IMR-90 (cell line): ENCODE results near the gene AHDC1. TPM values are rescaled to one million over a fixed set of nuclear protein-coding genes. Genes with fewer than 3 reads are reported as not detected.

Experiments used
- ATAC-seq: fragments of 200-7000 bp; cut with Tn5 transposase; 2 replicates; pipeline ENCODE4 v1.9.1; 2020; ENCODE audit warnings: low read depth, mild to moderate bottlenecking, moderate library complexity
- BruUV-seq: library from RNA; stranded (reverse); fragments of 400-500 nt; replicated peaks from 2 replicates; lab custom pipeline; 2021; lab: Mats Ljungman, UMichigan
- CTCF ChIA-PET: fragments of 300-600 bp; formaldehyde crosslinking; extraction: SDS; loops from one replicate; lab custom pipeline; 2021; ENCODE audit warnings: antibody characterized with exemption; lab: Yijun Ruan, JAX
- POLR2A ChIA-PET: fragments of 300-600 bp; sonication (Branson Sonifier 250); formaldehyde crosslinking; loops from one replicate; lab custom pipeline; 2022; ENCODE audit warnings: antibody characterized with exemption; ENCODE audit not compliant: unreplicated experiment; lab: Charles Lee
- DNase-seq: peaks from one replicate; pipeline ENCODE4 v3.0.0; 2013
- H2AFZ ChIP-seq: replicated peaks from 2 replicates; pipeline ENCODE3; 2013; ENCODE audit warnings: low read length, mild to moderate bottlenecking; ENCODE audit not compliant: poor library complexity
- H2AK5ac ChIP-seq: 2 replicates; pipeline ENCODE4 v1.6.1; 2013; ENCODE audit warnings: low read depth, low read length, inconsistent platforms
- H2AK9ac ChIP-seq: replicated peaks from 2 replicates; pipeline ENCODE3; 2013; ENCODE audit warnings: mild to moderate bottlenecking, low read depth, low read length, moderate library complexity; ENCODE audit not compliant: poor library complexity
- H2BK120ac ChIP-seq: 2 replicates; pipeline ENCODE4 v1.6.1; 2013; ENCODE audit warnings: low read depth, low read length, inconsistent platforms
- H2BK15ac ChIP-seq: 3 replicates; pipeline ENCODE4 v1.6.1; 2013; ENCODE audit warnings: low read depth, low read length, inconsistent platforms
- H2BK20ac ChIP-seq: 2 replicates; pipeline ENCODE4 v1.6.1; 2013; ENCODE audit warnings: low read depth, mild to moderate bottlenecking, inconsistent platforms, low read length, moderate library complexity
- H2BK5ac ChIP-seq: 2 replicates; pipeline ENCODE4 v1.6.1; 2013; ENCODE audit warnings: mild to moderate bottlenecking, low read depth, low read length, inconsistent platforms; ENCODE audit not compliant: poor library complexity, severe bottlenecking
- H3K14ac ChIP-seq: replicated peaks from 2 replicates; pipeline ENCODE4 v1.6.1; 2013; ENCODE audit warnings: low read depth, low read length, inconsistent platforms
- H3K18ac ChIP-seq: 2 replicates; pipeline ENCODE4 v1.6.1; 2013; ENCODE audit warnings: low read depth, low read length, control low read depth
- H3K23ac ChIP-seq: 2 replicates; pipeline ENCODE4 v1.6.1; 2013; ENCODE audit warnings: low read depth, low read length, inconsistent platforms
- H3K27ac ChIP-seq: 2 replicates; pipeline ENCODE4 v1.5.1; 2013; ENCODE audit warnings: mild to moderate bottlenecking, control low read depth, low read length; ENCODE audit not compliant: insufficient read depth
- H3K27me3 ChIP-seq: 2 replicates; pipeline ENCODE4 v1.6.1; 2013; ENCODE audit warnings: low read length; ENCODE audit not compliant: control insufficient read depth, insufficient read depth
- H3K36me3 ChIP-seq: 2 replicates; pipeline ENCODE4 v1.6.1; 2013; ENCODE audit warnings: low read length, mixed read lengths; ENCODE audit not compliant: control insufficient read depth, insufficient read depth
- H3K4ac ChIP-seq: 2 replicates; pipeline ENCODE4 v1.6.1; 2013; ENCODE audit warnings: low read depth, low read length, inconsistent platforms
- H3K4me1 ChIP-seq: 2 replicates; pipeline ENCODE4 v1.6.1; 2013; ENCODE audit warnings: low read length, mixed read lengths; ENCODE audit not compliant: control insufficient read depth, insufficient read depth
- H3K4me2 ChIP-seq: 2 replicates; pipeline ENCODE4 v1.6.1; 2013; ENCODE audit warnings: low read depth, mild to moderate bottlenecking, control low read depth, low read length, moderate library complexity
- H3K4me3 ChIP-seq: 2 replicates; pipeline ENCODE4 v1.5.1; 2013; ENCODE audit warnings: low read depth, mild to moderate bottlenecking, control low read depth, low read length, moderate library complexity; ENCODE audit not compliant: insufficient read depth
- H3K56ac ChIP-seq: 2 replicates; pipeline ENCODE4 v1.6.1; 2013; ENCODE audit warnings: low read length, inconsistent platforms; ENCODE audit not compliant: insufficient read depth; ENCODE audit errors: extremely low read depth
- H3K79me1 ChIP-seq, 2 experiments: 2 replicates each; pipeline ENCODE4 v1.6.1; 2013; ENCODE audit warnings: low read length in 2 of 2, inconsistent platforms in 1 of 2, low read depth in 1 of 2
- H3K9ac ChIP-seq: 2 replicates; pipeline ENCODE4 v1.6.1; 2013; ENCODE audit warnings: low read depth, low read length, control low read depth
- H3K9me1 ChIP-seq: 2 replicates; pipeline ENCODE4 v1.6.1; 2013; ENCODE audit warnings: low read length, inconsistent platforms; ENCODE audit not compliant: insufficient read depth
- H3K9me3 ChIP-seq: 2 replicates; pipeline ENCODE4 v1.6.1; 2013; ENCODE audit warnings: low read length; ENCODE audit not compliant: control insufficient read depth, insufficient read depth
- H4K20me1 ChIP-seq: 2 replicates; pipeline ENCODE4 v1.6.1; 2013; ENCODE audit warnings: low read length, inconsistent platforms; ENCODE audit not compliant: insufficient read depth
- H4K5ac ChIP-seq: 2 replicates; pipeline ENCODE4 v1.6.1; 2013; ENCODE audit warnings: mild to moderate bottlenecking, low read depth, low read length, control low read depth
- H4K8ac ChIP-seq, 2 experiments: 2 replicates each; pipeline ENCODE4 v1.6.1; 2013; ENCODE audit warnings: low read depth in 2 of 2, low read length in 2 of 2, control low read depth in 1 of 2, inconsistent platforms in 1 of 2
- H4K91ac ChIP-seq: 2 replicates; pipeline ENCODE4 v1.6.1; 2013; ENCODE audit warnings: low read depth, low read length, inconsistent platforms; ENCODE audit not compliant: insufficient read depth
- BHLHE40 ChIP-seq: fragments of 150-350 bp; IDR thresholded peaks from 2 replicates; pipeline ENCODE4 v1.6.1; 2016; ENCODE audit warnings: mild to moderate bottlenecking, low read depth, low read length
- CEBPB ChIP-seq: IDR thresholded peaks from 2 replicates; pipeline ENCODE4 v1.6.1; 2012; ENCODE audit warnings: low read depth, low read length, improper control_type of control experiment
- MXI1 ChIP-seq: IDR thresholded peaks from 2 replicates; pipeline ENCODE4 v1.6.1; 2012; ENCODE audit warnings: low read depth, mild to moderate bottlenecking, low read length, moderate library complexity, borderline replicate concordance
- NFE2L2 ChIP-seq: fragments of 150-350 bp; IDR thresholded peaks from 2 replicates; pipeline ENCODE4 v1.6.1; 2016; ENCODE audit warnings: low read depth, mild to moderate bottlenecking, low read length
- RAD21 ChIP-seq: IDR thresholded peaks from 2 replicates; pipeline ENCODE4 v1.6.1; 2012; ENCODE audit warnings: low read length, improper control_type of control experiment
- RFX5 ChIP-seq: IDR thresholded peaks from 2 replicates; pipeline ENCODE4 v1.8.0; 2012; ENCODE audit warnings: low read depth, mild to moderate bottlenecking, low read length, moderate library complexity
- SMC3 ChIP-seq: fragments of 150-350 bp; IDR thresholded peaks from 2 replicates; pipeline ENCODE4 v1.6.1; 2016; ENCODE audit warnings: low read depth, mild to moderate bottlenecking, antibody characterized with exemption, low read length, moderate library complexity
- WGBS, 2 experiments: methylation state at CpG; one replicate each; pipeline versions ENCODE4 v1.1.5 to v1.1.7; 2013; ENCODE audit warnings: missing lambda C conversion rate in 2 of 2; ENCODE audit not compliant: insufficient read length in 1 of 2; ENCODE audit errors: extremely low coverage in 2 of 2; 5-methylcytosine and 5-hydroxymethylcytosine counted together
- dilution Hi-C: fragments of 300-500 bp; cut with HindIII; formaldehyde crosslinking; loops from one replicate; pipeline ENCODE4 v1.14.3; 2018; ENCODE audit warnings: low sequenced_read_pairs; ENCODE audit not compliant: unreplicated experiment
- in situ Hi-C: fragments of 300-500 bp; cut with MboI; formaldehyde crosslinking; loops from 3 replicates; pipeline ENCODE4 v1.14.3; 2019; ENCODE audit warnings: low sequenced_read_pairs, inconsistent platforms, mixed read lengths
- intact Hi-C: fragments of 100-400 bp; cut with micrococcal nuclease; formaldehyde crosslinking; loops from 2 replicates; pipeline ENCODE4 v1.10.0; 2022
- polyA plus RNA-seq, 3 experiments: library from polyadenylated mRNA; depleted of rRNA; stranded (reverse); fragments of >200 nt; gene quantifications; 2 replicates each; pipeline ENCODE4 v1.2.3, GENCODE V29; 2012; ENCODE audit warnings: low replicate concordance in 1 of 3
- total RNA-seq: library from RNA; depleted of rRNA; stranded (reverse); fragments of >200 nt; gene quantifications from 2 replicates; pipeline ENCODE4 v1.2.3, GENCODE V29; 2012
- TF ChIP-seq, protein P1 (sequence below): conservative IDR thresholded peaks from 2 replicates; pipeline ENCODE4 v1.5.1; 2012; ENCODE audit warnings: mild to moderate bottlenecking, low read depth, low read length, improper control_type of control experiment
- TF ChIP-seq, protein P2 (sequence below): fragments of 150-350 bp; IDR thresholded peaks from 2 replicates; pipeline ENCODE4 v1.6.1; 2017; ENCODE audit warnings: mild to moderate bottlenecking, antibody characterized with exemption, low read length, low read depth
- TF ChIP-seq, protein P3 (sequence below): fragments of 150-350 bp; IDR thresholded peaks from 2 replicates; pipeline ENCODE4 v1.6.1; 2016; ENCODE audit warnings: low read depth, mild to moderate bottlenecking, low read length, moderate library complexity, borderline replicate concordance

Gene AHDC1
- total and polyA plus RNA-seq, 2 of the 4 experiments (the other 2 are of a cell fraction) = 2.0 to 11.6 TPM

DNA sequence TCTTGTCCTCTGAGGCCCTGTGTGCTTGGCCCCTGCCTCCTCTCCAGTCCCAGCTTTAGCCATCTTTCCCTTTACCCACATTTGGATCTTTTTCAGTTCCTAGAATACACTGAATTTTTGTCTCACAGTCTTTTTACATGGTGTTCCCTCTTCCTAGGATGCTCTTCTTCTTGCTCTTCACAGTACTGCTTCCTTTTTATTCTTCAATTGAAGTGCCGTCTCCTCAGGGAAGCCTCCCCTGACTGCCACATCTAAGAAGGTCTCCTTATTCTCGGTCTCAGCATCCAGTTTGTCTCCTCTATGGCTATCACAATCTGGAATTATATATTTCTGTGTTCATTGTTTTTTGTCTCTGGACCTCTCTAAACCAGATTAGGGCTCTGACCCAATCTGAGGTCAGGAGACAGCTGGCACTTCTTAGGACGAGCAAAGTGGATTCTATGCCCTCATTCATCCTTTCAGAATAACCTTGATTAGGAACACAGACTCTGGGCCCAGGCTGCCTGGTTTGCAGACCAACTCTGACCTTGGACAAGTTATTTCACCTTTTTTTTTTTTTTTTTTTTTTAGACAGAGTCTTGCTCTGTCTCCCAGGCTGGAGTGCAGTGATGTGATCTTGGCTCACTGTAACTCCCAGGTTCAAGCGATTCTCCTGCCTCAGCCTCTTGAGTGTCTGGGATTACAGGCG lies 34.2 kb upstream of the AHDC1 start:
- ATAC-seq = no peak
- Histone ChIP-seq H3K4me1 (no peaks in the 10 kb centered on the region), H2AK9ac (no peak overlapping the region), H4K5ac (no peak overlapping the region), H3K27ac (no peak overlapping the region), H2BK120ac (no peak overlapping the region), H3K36me3 (no peaks in the 10 kb centered on the region), H3K4me3 (no peak overlapping the region), H2BK20ac (no peak overlapping the region), H3K9me3 (no peaks in the 10 kb centered on the region), H4K20me1 (no peaks in the 10 kb centered on the region), H3K23ac (no peak overlapping the region), H3K14ac (no peak overlapping the region), H4K91ac (no peak overlapping the region), H3K27me3 (peaks cover 30% of the 10 kb centered on the region), H2AK5ac (no peak overlapping the region), H3K56ac (no peak overlapping the region), H3K18ac (no peak overlapping the region), H2AFZ (no peak overlapping the region), H3K4me2 (no peak overlapping the region), H2BK15ac (no peak overlapping the region), H4K8ac (no peak overlapping the region), H3K9ac (no peak overlapping the region), H3K79me1 (no peaks in the 10 kb centered on the region), H3K4ac (no peak overlapping the region), H2BK5ac (no peak overlapping the region), H3K9me1 (no peaks in the 10 kb centered on the region)
- DNase-seq = no peak
- in situ Hi-C loops (no loop called here), intact Hi-C loops (no loop called here), dilution Hi-C loops (no loop called here)
- ChIA-PET POLR2A (no interaction called here), CTCF (no interaction called here)
- TF ChIP-seq, protein P1, sequence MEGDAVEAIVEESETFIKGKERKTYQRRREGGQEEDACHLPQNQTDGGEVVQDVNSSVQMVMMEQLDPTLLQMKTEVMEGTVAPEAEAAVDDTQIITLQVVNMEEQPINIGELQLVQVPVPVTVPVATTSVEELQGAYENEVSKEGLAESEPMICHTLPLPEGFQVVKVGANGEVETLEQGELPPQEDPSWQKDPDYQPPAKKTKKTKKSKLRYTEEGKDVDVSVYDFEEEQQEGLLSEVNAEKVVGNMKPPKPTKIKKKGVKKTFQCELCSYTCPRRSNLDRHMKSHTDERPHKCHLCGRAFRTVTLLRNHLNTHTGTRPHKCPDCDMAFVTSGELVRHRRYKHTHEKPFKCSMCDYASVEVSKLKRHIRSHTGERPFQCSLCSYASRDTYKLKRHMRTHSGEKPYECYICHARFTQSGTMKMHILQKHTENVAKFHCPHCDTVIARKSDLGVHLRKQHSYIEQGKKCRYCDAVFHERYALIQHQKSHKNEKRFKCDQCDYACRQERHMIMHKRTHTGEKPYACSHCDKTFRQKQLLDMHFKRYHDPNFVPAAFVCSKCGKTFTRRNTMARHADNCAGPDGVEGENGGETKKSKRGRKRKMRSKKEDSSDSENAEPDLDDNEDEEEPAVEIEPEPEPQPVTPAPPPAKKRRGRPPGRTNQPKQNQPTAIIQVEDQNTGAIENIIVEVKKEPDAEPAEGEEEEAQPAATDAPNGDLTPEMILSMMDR = no peak
- TF ChIP-seq, protein P2, sequence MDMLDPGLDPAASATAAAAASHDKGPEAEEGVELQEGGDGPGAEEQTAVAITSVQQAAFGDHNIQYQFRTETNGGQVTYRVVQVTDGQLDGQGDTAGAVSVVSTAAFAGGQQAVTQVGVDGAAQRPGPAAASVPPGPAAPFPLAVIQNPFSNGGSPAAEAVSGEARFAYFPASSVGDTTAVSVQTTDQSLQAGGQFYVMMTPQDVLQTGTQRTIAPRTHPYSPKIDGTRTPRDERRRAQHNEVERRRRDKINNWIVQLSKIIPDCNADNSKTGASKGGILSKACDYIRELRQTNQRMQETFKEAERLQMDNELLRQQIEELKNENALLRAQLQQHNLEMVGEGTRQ = no peak
- no peak for TF ChIP-seq SMC3
- no peak for TF ChIP-seq RFX5
- TF ChIP-seq, protein P3, sequence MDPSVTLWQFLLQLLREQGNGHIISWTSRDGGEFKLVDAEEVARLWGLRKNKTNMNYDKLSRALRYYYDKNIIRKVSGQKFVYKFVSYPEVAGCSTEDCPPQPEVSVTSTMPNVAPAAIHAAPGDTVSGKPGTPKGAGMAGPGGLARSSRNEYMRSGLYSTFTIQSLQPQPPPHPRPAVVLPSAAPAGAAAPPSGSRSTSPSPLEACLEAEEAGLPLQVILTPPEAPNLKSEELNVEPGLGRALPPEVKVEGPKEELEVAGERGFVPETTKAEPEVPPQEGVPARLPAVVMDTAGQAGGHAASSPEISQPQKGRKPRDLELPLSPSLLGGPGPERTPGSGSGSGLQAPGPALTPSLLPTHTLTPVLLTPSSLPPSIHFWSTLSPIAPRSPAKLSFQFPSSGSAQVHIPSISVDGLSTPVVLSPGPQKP = no peak
- TF ChIP-seq RAD21 = no peak
- TF ChIP-seq CEBPB = no peak
- TF ChIP-seq MXI1 = no peak
- no peak for TF ChIP-seq NFE2L2
- TF ChIP-seq BHLHE40 = no peak
- BruUV-seq = no TSS peak
- WGBS, 2 experiments = no CpG with 5 or more reads among the region's 5 CpGs
